OCI-LY3 (cell line): ENCODE results near the gene MDP1.

ENCODE experiments used
- H2AFZ ChIP-seq: fragments of 200-600, 300-600 bp; shearing (Covaris generic); 2 replicates; pipeline ENCODE4 v1.6.0; 2014; ENCODE audit warnings: antibody characterized with exemption, low read depth, low read length
- H3K27ac ChIP-seq: fragments of 200-600, 300-600 bp; sonication (generic); 2 replicates; pipeline ENCODE4 v1.5.1; 2014; ENCODE audit warnings: mild to moderate bottlenecking, low read length, moderate library complexity, mixed read lengths
- H3K27me3 ChIP-seq: fragments of 200-600, 300-600 bp; sonication (generic); 2 replicates; pipeline ENCODE4 v1.6.1; 2014; ENCODE audit warnings: low read depth, low read length, mixed read lengths
- H3K36me3 ChIP-seq: fragments of 200-600, 300-600 bp; sonication (generic); replicated peaks from 2 replicates; pipeline ENCODE3; 2014; ENCODE audit warnings: low read depth, low read length, mixed read lengths
- H3K4me1 ChIP-seq: fragments of 300-600, 200-600 bp; sonication (generic); 2 replicates; pipeline ENCODE4 v1.6.1; 2014; ENCODE audit warnings: low read length, mixed read lengths
- H3K4me2 ChIP-seq: fragments of 200-600, 300-600 bp; sonication (generic); 2 replicates; pipeline ENCODE4 v1.6.1; 2014; ENCODE audit warnings: low read length, mixed read lengths
- H3K4me3 ChIP-seq: fragments of 300-600, 200-600 bp; sonication (generic); 2 replicates; pipeline ENCODE4 v1.5.1; 2014; ENCODE audit warnings: antibody characterized with exemption, mild to moderate bottlenecking, low read length, moderate library complexity
- H3K79me2 ChIP-seq: fragments of 300-600, 200-600 bp; shearing (Covaris generic); 2 replicates; pipeline ENCODE4 v1.6.1; 2014; ENCODE audit warnings: mild to moderate bottlenecking, low read length, mixed read lengths
- H3K9ac ChIP-seq: fragments of 300-600, 200-600 bp; shearing (Covaris generic); 2 replicates; pipeline ENCODE4 v1.6.0; 2014; ENCODE audit warnings: mild to moderate bottlenecking, low read length, moderate library complexity
- H3K9me3 ChIP-seq: fragments of 200-600, 300-600 bp; shearing (Covaris generic); 2 replicates; pipeline ENCODE4 v1.6.1; 2014; ENCODE audit warnings: low read length, mixed read lengths; ENCODE audit not compliant: insufficient read depth
- H4K20me1 ChIP-seq: fragments of 200-600, 300-600 bp; sonication (generic); 2 replicates; pipeline ENCODE4 v1.6.1; 2016; ENCODE audit warnings: low read length, mixed read lengths; ENCODE audit not compliant: insufficient read depth
- CTCF ChIP-seq: fragments of 200-600, 300-600 bp; sonication (generic); IDR thresholded peaks from 2 replicates; pipeline ENCODE4 v1.5.1; 2014; ENCODE audit warnings: antibody characterized with exemption, low read length, low read depth
- EZH2phosphoT487 ChIP-seq: fragments of 200-600 bp; shearing (Covaris generic); IDR thresholded peaks from 2 replicates; pipeline ENCODE4 v1.6.1; 2018; ENCODE audit warnings: antibody characterized with exemption, mixed run types, low read depth

MDP1 gene

GRCh38 chr14:24195186-24196070, 20.4 kb downstream of the MDP1 start, which contains the start of gene TM9SF1:
TM9SF1 (minus strand) TSS chr14:24195441; CDS start chr14:24195019, 422 bp downstream.
- peaks cover 15% of the 10 kb centered on the region for H3K4me1 ChIP-seq
- peak within 1 kb of the TSS; percentile 87 for H3K27ac ChIP-seq
- H4K20me1 ChIP-seq: no peaks in the 10 kb centered on the region
- peaks cover 27% of the 10 kb centered on the region for H3K36me3 ChIP-seq
- H3K27me3 ChIP-seq: no peaks in the 10 kb centered on the region
- H3K79me2 ChIP-seq: peaks cover 50% of the 10 kb centered on the region
- no peaks in the 10 kb centered on the region for H3K9me3 ChIP-seq
- no peak for TF ChIP-seq EZH2phosphoT487
- no peak for TF ChIP-seq CTCF
- peak within 1 kb of the TSS; percentile 96 for H3K4me3 ChIP-seq
- H2AFZ ChIP-seq: peak within 1 kb of the TSS; percentile 77
- peak within 1 kb of the TSS; percentile 93 for H3K9ac ChIP-seq
- H3K4me2 ChIP-seq: peak within 1 kb of the TSS; percentile 91

- Histone ChIP-seq H3K9me3 (no peaks in the 10 kb centered on the region), H3K27ac (peak overlapping the region; percentile 87), H2AFZ (peak overlapping the region; percentile 77; the same call in 1 of the 2 replicates), H3K27me3 (no peaks in the 10 kb centered on the region), H3K9ac (peak overlapping the region; percentile 93), H4K20me1 (no peaks in the 10 kb centered on the region), H3K4me2 (peak overlapping the region; percentile 91), H3K4me3 (peak overlapping the region; percentile 96), H3K79me2 (peaks cover 50% of the 10 kb centered on the region), H3K36me3 (peaks cover 33% of the 10 kb centered on the region), H3K4me1 (peaks cover 15% of the 10 kb centered on the region)
- no peak for TF ChIP-seq CTCF
- TF ChIP-seq EZH2phosphoT487: no peak
These were observed 21.0 kb downstream of the MDP1 start for GRCh38 chr14:24194873-24195185.

- Histone ChIP-seq H3K36me3 (peaks cover 33% of the 10 kb centered on the region), H3K4me1 (peaks cover 17% of the 10 kb centered on the region), H4K20me1 (no peaks in the 10 kb centered on the region), H3K79me2 (peaks cover 50% of the 10 kb centered on the region), H3K9me3 (no peaks in the 10 kb centered on the region), H3K27me3 (no peaks in the 10 kb centered on the region), H3K9ac (peak overlapping the region; percentile 93; the same call in 1 of the 2 replicates), H3K27ac (peak overlapping the region; percentile 87), H3K4me3 (peak overlapping the region; percentile 96), H2AFZ (no peak overlapping the region), H3K4me2 (peak overlapping the region; percentile 91)
- TF ChIP-seq EZH2phosphoT487: no peak
- no peak for TF ChIP-seq CTCF
These were observed 21.5 kb downstream of the MDP1 start for GRCh38 chr14:24194186-24194872.

- no peak overlapping the region for H3K27ac ChIP-seq
- peaks cover 56% of the 10 kb centered on the region for H3K79me2 ChIP-seq
- no peaks in the 10 kb centered on the region for H3K9me3 ChIP-seq
- H3K4me3 ChIP-seq: no peak overlapping the region
- TF ChIP-seq EZH2phosphoT487: no peak
- no peak for TF ChIP-seq CTCF
- H3K4me1 ChIP-seq: peaks cover 23% of the 10 kb centered on the region
- H3K36me3 ChIP-seq: peaks cover 27% of the 10 kb centered on the region
- no peak overlapping the region for H3K9ac ChIP-seq
- H4K20me1 ChIP-seq: no peaks in the 10 kb centered on the region
- no peak overlapping the region for H3K4me2 ChIP-seq
- H2AFZ ChIP-seq: no peak overlapping the region
- no peaks in the 10 kb centered on the region for H3K27me3 ChIP-seq
These were observed 22.9 kb downstream of the MDP1 start for GRCh38 chr14:24192933-24193332.
